OCI-LY7 (cell line): ENCODE data around the gene PPT1. TPM values are rescaled to one million over a fixed set of nuclear protein-coding genes. Genes with fewer than 3 reads are reported as not detected.

Source experiments
- BruUV-seq: library from RNA; stranded (reverse); fragments of 400-500 nt; replicated peaks from 2 replicates; lab custom pipeline; 2021; lab: Mats Ljungman, UMichigan
- CTCF ChIA-PET: fragments of 300-600 bp; sonication (Branson Sonifier 250); formaldehyde crosslinking; loops from one replicate; lab custom pipeline; 2022; ENCODE audit warnings: antibody characterized with exemption; ENCODE audit not compliant: unreplicated experiment; lab: Charles Lee
- POLR2A ChIA-PET: fragments of 300-600 bp; sonication (Branson Sonifier 250); formaldehyde crosslinking; loops from one replicate; lab custom pipeline; 2022; ENCODE audit warnings: antibody characterized with exemption; lab: Charles Lee
- DNase-seq: peaks from one replicate; pipeline ENCODE4 v3.0.0-alpha.2; 2015; ENCODE audit warnings: low spot score
- H2AFZ ChIP-seq: fragments of 200-600 bp; sonication (generic), shearing (Covaris generic); 2 replicates; pipeline ENCODE4 v1.6.1; 2014; ENCODE audit warnings: mild to moderate bottlenecking, antibody characterized with exemption, low read length, moderate library complexity
- H3K27ac ChIP-seq: fragments of 200-600 bp; sonication (generic); 2 replicates; pipeline ENCODE4 v1.5.1; 2014; ENCODE audit warnings: mixed run types, low read depth, mild to moderate bottlenecking, moderate library complexity, low read length, inconsistent platforms; ENCODE audit not compliant: poor library complexity, severe bottlenecking
- H3K36me3 ChIP-seq: fragments of 200-600 bp; sonication (generic); 2 replicates; pipeline ENCODE4 v1.6.1; 2014; ENCODE audit warnings: mild to moderate bottlenecking, antibody characterized with exemption, low read length, moderate library complexity, mixed read lengths; ENCODE audit not compliant: insufficient read depth
- H3K4me1 ChIP-seq: fragments of 200-600 bp; sonication (generic); 2 replicates; pipeline ENCODE4 v1.5.1; 2014; ENCODE audit warnings: mild to moderate bottlenecking, low read length; ENCODE audit not compliant: insufficient read depth, poor library complexity, severe bottlenecking
- H3K4me2 ChIP-seq: fragments of 200-600 bp; sonication (generic); 2 replicates; pipeline ENCODE4 v1.6.1; 2014; ENCODE audit warnings: mild to moderate bottlenecking, low read length
- H3K4me3 ChIP-seq: fragments of 200-600 bp; sonication (generic); 2 replicates; pipeline ENCODE4 v1.5.1; 2014; ENCODE audit warnings: mild to moderate bottlenecking, low read depth, low read length; ENCODE audit not compliant: poor library complexity, severe bottlenecking
- H3K79me2 ChIP-seq: fragments of 200-600 bp; sonication (generic); 2 replicates; pipeline ENCODE4 v1.6.1; 2016; ENCODE audit warnings: low read depth, mild to moderate bottlenecking, low read length, moderate library complexity, mixed read lengths; ENCODE audit not compliant: insufficient read depth
- H3K9me2 ChIP-seq: fragments of 200-600 bp; sonication (generic); 2 replicates; pipeline ENCODE4 v1.6.1; 2016; ENCODE audit warnings: mild to moderate bottlenecking, low read length, mixed read lengths; ENCODE audit not compliant: insufficient read depth
- H3K9me3 ChIP-seq: fragments of 200-600 bp; sonication (generic); 2 replicates; pipeline ENCODE4 v1.6.1; 2014; ENCODE audit warnings: mild to moderate bottlenecking, mixed run types, low read length, mixed read lengths
- H4K20me1 ChIP-seq: fragments of 200-600 bp; sonication (generic); 2 replicates; pipeline ENCODE4 v1.6.1; 2014; ENCODE audit warnings: mild to moderate bottlenecking, antibody characterized with exemption, low read length, moderate library complexity, mixed read lengths; ENCODE audit not compliant: insufficient read depth
- EZH2phosphoT487 ChIP-seq: fragments of 200-600 bp; sonication (generic); IDR thresholded peaks from 2 replicates; pipeline ENCODE4 v1.6.1; 2018; ENCODE audit warnings: low read depth, borderline replicate concordance, mild to moderate bottlenecking, mixed run types, antibody characterized with exemption, low read length, moderate library complexity, mixed read lengths
- intact Hi-C: fragments of 100-400 bp; cut with micrococcal nuclease; formaldehyde crosslinking; loops from one replicate; pipeline ENCODE4 v1.10.0; 2022; ENCODE audit not compliant: unreplicated experiment
- total RNA-seq, 2 experiments: library from RNA; depleted of rRNA in 1 of 2; stranded (reverse); fragments of >200 nt in 1 of 2; shearing (Covaris generic) in 1 of 2; gene quantifications; 2 replicates each; pipeline ENCODE4 v1.2.3, GENCODE V29; 2014 to 2022
- TF ChIP-seq, protein P1 (sequence below): fragments of 200-600 bp; sonication (generic); conservative IDR thresholded peaks from 2 replicates; pipeline ENCODE4 v1.5.1; 2014; ENCODE audit warnings: mild to moderate bottlenecking, antibody characterized with exemption, low read length, moderate library complexity, mixed read lengths

PPT1 gene
- total RNA-seq, 2 experiments from 2014 or later: 55.9 to 66.5 TPM

DNA sequence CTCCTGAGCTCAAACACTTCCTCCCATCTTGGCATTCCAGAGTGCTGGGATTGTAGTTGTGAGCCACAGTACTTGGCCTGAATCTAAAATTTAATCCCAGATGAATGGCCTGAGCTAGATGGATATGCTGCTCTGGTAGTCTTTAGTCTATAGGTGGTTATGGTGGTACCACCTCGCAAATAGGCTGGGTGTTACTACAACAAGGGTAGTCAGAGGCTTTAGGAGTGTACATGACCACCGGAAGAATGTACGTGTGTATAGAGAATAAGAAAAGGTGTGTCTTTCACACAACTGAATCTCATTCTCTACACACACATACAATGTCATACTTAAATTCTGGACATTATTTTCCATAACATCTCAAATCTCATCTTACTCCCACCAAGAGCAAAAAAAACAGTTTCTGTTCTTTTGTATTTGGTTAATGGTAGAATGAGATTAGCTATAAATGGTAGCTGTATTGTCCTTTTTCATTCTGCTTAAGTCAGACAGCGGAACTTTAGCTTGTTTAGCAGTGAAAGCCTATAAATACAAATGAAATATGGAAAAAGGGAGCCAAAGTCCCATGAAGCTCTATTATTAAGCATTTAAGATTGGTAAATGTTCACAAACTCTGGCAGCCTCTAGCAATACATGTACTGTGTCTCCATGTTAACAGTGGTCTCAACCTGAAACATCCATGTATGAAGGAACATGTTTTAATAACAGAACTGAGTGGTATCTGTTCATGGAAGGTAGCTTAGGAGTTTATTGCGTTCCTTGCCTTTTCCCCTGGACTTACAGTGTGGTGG is 40.3 kb downstream of the PPT1 start:
- H3K36me3 ChIP-seq: peaks cover 67% of the 10 kb centered on the region
- H3K79me2 ChIP-seq: peaks cover 81% of the 10 kb centered on the region
- DNase-seq: no peak
- H3K9me3 ChIP-seq: no peaks in the 10 kb centered on the region
- no peak overlapping the region for H3K4me2 ChIP-seq
- ChIA-PET POLR2A (interaction anchor here (0.6 to 2.2 kb wide), 5 partner anchors 9 to 771 kb away, joined by 3 to 13 read pairs (median 3); no protein-coding TSS in a partner anchor), CTCF (interaction anchor here (1.2 kb wide), 1 partner anchor 11 kb away, joined by 3 read pairs; no protein-coding TSS in a partner anchor)
- intact Hi-C loops: no loop called here
- peaks cover 56% of the 10 kb centered on the region for H3K4me1 ChIP-seq
- no peak overlapping the region for H3K4me3 ChIP-seq
- BruUV-seq: no TSS peak
- H2AFZ ChIP-seq: no peak overlapping the region
- H4K20me1 ChIP-seq: 0 out of 2 replicates have a peak, but pooled peaks cover 5% of the 10 kb centered on the region
- TF ChIP-seq, protein P1, sequence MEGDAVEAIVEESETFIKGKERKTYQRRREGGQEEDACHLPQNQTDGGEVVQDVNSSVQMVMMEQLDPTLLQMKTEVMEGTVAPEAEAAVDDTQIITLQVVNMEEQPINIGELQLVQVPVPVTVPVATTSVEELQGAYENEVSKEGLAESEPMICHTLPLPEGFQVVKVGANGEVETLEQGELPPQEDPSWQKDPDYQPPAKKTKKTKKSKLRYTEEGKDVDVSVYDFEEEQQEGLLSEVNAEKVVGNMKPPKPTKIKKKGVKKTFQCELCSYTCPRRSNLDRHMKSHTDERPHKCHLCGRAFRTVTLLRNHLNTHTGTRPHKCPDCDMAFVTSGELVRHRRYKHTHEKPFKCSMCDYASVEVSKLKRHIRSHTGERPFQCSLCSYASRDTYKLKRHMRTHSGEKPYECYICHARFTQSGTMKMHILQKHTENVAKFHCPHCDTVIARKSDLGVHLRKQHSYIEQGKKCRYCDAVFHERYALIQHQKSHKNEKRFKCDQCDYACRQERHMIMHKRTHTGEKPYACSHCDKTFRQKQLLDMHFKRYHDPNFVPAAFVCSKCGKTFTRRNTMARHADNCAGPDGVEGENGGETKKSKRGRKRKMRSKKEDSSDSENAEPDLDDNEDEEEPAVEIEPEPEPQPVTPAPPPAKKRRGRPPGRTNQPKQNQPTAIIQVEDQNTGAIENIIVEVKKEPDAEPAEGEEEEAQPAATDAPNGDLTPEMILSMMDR: no peak
- TF ChIP-seq EZH2phosphoT487: no peak
- H3K27ac ChIP-seq: no peak overlapping the region
- H3K9me2 ChIP-seq: no peaks in the 10 kb centered on the region

DNA sequence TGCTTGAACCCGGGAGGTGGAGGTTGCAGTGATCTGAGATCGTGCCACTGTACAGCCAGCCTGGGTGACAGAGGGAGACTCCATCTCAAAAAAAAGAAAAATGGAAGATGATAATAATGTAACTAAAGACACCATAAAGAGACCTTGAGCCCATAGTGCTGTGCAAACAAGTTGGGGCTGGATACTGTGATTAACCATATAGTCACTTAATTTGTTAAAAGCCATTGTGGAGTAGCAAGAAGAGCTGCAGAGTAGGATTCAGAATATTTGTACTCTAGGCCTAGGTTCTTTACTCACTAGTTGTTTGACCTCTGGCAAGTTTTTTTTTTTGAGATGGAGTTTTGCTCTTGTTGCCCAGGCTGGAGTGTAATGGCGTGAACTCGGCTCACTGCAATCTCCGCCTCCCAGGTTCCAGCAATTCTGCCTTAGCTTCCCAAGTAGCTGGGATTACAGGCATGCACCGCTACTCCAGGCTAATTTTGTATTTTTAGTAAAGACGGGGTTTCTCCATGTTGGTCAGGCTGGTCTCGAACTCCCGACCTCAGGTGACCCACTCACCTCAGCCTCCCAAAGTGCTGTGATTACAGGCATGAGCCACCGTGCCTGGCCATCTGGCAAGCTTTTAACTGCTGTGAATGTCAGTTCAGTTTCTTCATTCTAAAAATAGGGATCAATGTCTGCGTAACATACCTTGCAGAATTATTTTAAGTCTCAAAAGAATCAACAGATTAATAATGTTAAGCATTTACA is 43.7 kb downstream of the PPT1 start:
- no peak overlapping the region for H3K27ac ChIP-seq
- no TSS peak for BruUV-seq
- H3K79me2 ChIP-seq: peaks cover 90% of the 10 kb centered on the region
- ChIA-PET POLR2A (interaction anchor here (0.6 kb wide), 1 partner anchor 282 kb away, joined by 5 read pairs; no protein-coding TSS in a partner anchor), CTCF (no interaction called here)
- H3K36me3 ChIP-seq: peaks cover 66% of the 10 kb centered on the region
- no peak overlapping the region for H2AFZ ChIP-seq
- intact Hi-C loops: no loop called here
- no peak for DNase-seq
- H3K9me3 ChIP-seq: no peaks in the 10 kb centered on the region
- no peaks in the 10 kb centered on the region for H3K9me2 ChIP-seq
- no peak for TF ChIP-seq EZH2phosphoT487
- TF ChIP-seq, protein P1: no peak
- no peak overlapping the region for H3K4me3 ChIP-seq
- H3K4me1 ChIP-seq: peaks cover 30% of the 10 kb centered on the region
- 0 out of 2 replicates have a peak, but pooled peaks cover 5% of the 10 kb centered on the region for H4K20me1 ChIP-seq
- no peak overlapping the region for H3K4me2 ChIP-seq
